ENCODE data around the gene ATP4B.

DNA sequence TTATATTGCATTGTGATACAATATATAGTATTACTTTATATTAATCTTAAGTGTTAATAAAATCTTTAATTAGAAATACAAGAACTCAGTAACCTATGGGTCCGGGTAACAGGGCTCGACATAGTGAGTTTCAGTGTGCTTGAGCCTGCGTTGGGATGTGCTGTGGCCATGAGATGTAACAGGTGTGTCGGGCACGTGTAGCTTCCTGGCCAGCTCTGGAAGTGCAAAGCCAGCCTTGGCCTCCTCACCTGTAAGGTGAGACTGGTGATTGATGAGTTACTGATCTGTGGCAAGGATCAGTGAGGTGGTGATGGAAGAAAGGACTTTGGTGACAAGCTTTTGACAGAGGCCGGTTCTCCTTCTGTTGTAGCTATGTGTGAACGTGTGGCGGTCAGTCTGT lies 19.2 kb downstream of the ATP4B start:
- TF ChIP-seq, protein P1, sequence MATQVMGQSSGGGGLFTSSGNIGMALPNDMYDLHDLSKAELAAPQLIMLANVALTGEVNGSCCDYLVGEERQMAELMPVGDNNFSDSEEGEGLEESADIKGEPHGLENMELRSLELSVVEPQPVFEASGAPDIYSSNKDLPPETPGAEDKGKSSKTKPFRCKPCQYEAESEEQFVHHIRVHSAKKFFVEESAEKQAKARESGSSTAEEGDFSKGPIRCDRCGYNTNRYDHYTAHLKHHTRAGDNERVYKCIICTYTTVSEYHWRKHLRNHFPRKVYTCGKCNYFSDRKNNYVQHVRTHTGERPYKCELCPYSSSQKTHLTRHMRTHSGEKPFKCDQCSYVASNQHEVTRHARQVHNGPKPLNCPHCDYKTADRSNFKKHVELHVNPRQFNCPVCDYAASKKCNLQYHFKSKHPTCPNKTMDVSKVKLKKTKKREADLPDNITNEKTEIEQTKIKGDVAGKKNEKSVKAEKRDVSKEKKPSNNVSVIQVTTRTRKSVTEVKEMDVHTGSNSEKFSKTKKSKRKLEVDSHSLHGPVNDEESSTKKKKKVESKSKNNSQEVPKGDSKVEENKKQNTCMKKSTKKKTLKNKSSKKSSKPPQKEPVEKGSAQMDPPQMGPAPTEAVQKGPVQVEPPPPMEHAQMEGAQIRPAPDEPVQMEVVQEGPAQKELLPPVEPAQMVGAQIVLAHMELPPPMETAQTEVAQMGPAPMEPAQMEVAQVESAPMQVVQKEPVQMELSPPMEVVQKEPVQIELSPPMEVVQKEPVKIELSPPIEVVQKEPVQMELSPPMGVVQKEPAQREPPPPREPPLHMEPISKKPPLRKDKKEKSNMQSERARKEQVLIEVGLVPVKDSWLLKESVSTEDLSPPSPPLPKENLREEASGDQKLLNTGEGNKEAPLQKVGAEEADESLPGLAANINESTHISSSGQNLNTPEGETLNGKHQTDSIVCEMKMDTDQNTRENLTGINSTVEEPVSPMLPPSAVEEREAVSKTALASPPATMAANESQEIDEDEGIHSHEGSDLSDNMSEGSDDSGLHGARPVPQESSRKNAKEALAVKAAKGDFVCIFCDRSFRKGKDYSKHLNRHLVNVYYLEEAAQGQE (IDR thresholded peaks at IDR 0.05; ENCODE audit: insufficient read depth in 1 of 2, low read depth in 2 of 2, low read length in 2 of 2) = no peak
- TF ChIP-seq POLR2AphosphoS5 (IDR thresholded peaks at IDR 0.05; ENCODE audit: low read depth, low read length) = no peak
- no peak for TF ChIP-seq SIN3A (IDR thresholded peaks at IDR 0.05; ENCODE audit: borderline replicate concordance, insufficient read depth, low read length)
- no peak for TF ChIP-seq TAF1 (IDR thresholded peaks at IDR 0.05; ENCODE audit: borderline replicate concordance, insufficient read depth, low read length)
- no peak for TF ChIP-seq FOXP2 (optimal IDR thresholded peaks at IDR 0.05; ENCODE audit: borderline replicate concordance, extremely low read depth, extremely low read length, insufficient read depth)
